GM10266 (cell line): ENCODE data around the gene CREBL2.

Source experiments
- DNase-seq: peaks from one replicate; pipeline ENCODE4 v3.0.0; 2012; ENCODE audit errors: extremely low spot score
- CTCF ChIP-seq: IDR thresholded peaks from 2 replicates; pipeline ENCODE4 v1.5.1; 2012; ENCODE audit warnings: mild to moderate bottlenecking, low read depth; ENCODE audit not compliant: control insufficient read depth, insufficient read depth; ENCODE audit errors: missing control alignments

CREBL2 gene

DNA sequence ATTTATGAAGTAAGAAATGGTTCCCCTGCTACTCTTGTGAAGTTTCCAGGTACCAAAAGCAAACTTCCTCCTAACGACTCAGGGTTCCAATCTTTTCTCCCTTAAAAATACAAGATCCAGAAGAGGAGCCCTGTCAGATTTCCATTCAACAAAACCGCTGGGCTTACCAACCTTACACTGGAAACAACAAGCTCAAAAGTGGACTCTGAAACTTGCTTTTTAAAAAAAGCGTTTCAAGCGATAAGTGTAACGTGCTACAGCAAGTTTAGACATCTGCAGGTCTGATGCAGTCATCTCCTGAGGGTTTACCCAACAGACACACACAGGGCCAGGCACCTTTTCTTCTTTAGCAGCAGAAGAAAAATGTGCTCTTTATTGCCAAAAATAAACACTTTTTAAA lies 6.9 kb upstream of the CREBL2 start:
- no peak for TF ChIP-seq CTCF
- no peak for DNase-seq

DNA sequence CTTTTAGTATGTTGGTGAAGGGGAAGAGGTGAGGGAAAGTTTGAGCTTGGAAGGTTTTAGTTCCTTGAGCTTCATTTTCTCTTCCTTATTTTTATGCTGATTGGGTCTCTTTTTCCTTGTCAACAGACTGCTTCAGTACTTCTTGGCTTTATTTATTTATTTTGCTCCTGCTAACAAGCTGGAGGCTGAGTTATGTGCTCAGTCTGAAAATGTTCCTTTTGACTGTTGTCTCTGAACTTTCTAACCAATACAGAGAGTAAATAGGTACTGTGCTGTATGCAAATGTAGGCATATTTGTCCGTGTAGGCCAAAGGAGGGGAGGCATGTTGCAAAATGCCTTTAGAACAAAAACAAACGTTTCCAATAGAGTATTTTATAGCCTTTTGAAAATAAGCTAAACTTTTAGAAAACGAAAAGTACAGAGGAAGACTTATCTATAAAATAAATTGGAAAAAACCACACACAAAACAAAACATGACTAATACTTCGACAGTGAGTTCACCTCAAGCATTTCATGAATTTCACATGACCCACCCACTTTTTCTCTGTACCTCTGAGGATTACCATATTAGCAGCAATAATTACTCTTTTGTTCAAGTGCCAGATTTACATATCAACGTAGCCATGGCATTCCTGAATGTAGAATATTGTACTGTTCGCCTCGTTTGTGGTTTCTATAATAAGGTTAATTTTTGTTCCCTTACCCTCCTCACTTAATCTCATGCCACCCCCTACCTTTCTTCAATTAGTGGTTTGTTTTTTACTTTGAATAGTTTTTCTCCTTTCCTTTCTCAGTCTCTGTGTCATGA lies 4.7 kb upstream of the CREBL2 start:
- no peak for TF ChIP-seq CTCF

DNA sequence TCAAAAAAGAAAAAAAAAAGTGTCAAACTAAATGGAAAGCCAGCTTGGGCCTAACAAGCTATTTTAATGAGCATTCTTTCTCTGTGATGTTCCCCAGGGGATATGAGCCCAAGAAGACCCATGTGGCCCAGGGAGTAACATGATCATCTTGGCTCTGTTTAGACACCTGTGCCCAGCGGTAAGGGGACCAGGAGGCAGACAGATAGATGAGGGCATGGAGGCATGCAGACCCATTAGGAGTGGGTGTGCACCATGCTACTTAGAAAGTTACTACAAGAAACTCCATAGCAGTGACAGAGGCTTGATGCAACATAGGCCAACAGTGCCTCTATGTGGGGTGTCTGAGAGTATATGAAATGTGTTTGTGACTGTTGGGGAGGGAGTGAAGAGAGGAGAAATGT lies 3.1 kb upstream of the CREBL2 start:
- peak; percentile 59 for DNase-seq
- TF ChIP-seq CTCF, result peak; percentile 60

More for the DNA sequence above, 4.7 kb upstream of the CREBL2 start:
- no peak for DNase-seq

DNA sequence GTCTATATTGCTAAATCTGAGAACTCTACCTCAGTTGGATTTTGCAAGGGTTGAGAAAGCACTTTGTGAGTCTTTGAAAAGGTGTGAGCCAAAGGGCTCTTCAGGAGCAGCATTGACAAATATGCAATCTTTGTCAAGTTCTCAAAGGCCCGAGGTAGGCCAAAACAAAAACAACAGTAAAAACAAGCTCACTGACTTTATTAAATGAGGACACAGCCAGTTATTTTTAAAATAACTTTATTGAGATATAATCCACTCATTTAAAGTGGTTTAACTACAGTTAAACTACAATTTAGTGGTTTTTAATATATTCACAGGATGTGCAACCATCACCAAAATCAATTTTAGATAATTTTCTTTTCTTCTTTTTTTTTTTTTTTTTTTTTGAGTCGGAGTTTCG lies 2.0 kb upstream of the CREBL2 start:
- TF ChIP-seq CTCF, result no peak
- no peak for DNase-seq

GRCh38 chr12:12610711-12611110 lies 965 bp upstream of the CREBL2 start:
- DNase-seq, result no peak
- no peak for TF ChIP-seq CTCF

- TF ChIP-seq CTCF, result no peak
- DNase-seq, result no peak
These were observed 682 bp downstream of the CREBL2 start for GRCh38 chr12:12612358-12612757.

- no peak for DNase-seq
- TF ChIP-seq CTCF, result no peak
These were observed 1.7 kb downstream of the CREBL2 start for GRCh38 chr12:12613344-12613743.
